K562 (cell line): ENCODE results near the gene ANKRD65. TPM values are rescaled to one million over a fixed set of nuclear protein-coding genes. Genes with fewer than 3 reads are reported as not detected.

Experiments
- ATF6 ChIP-seq: sonication (generic); formaldehyde crosslinking; IDR thresholded peaks from 2 replicates; pipeline ENCODE4 v1.4.0; 2020; ENCODE audit warnings: mild to moderate bottlenecking, missing genetic modification reagents
- C11orf30 ChIP-seq: fragments of 450-650 bp; IDR thresholded peaks from 2 replicates; pipeline ENCODE4 v1.6.1; 2016; ENCODE audit warnings: low read depth, mild to moderate bottlenecking
- KDM2B ChIP-seq: fragments of 250-450 bp; sonication (Bioruptor Pico); IDR thresholded peaks from 2 replicates; pipeline ENCODE4 v1.8.0; 2021; ENCODE audit warnings: mild to moderate bottlenecking, moderate library complexity
- L3MBTL2 ChIP-seq: fragments of 450-650 bp; IDR thresholded peaks from 2 replicates; pipeline ENCODE4 v1.6.1; 2016; ENCODE audit warnings: mild to moderate bottlenecking, moderate library complexity
- POLR3G ChIP-seq: IDR thresholded peaks from 2 replicates; pipeline ENCODE4 v1.6.1; 2011; ENCODE audit not compliant: insufficient read length, insufficient replicate concordance; ENCODE audit errors: extremely low read depth
- ZNF212 ChIP-seq: fragments of 450-650 bp; formaldehyde crosslinking; IDR thresholded peaks from 2 replicates; pipeline ENCODE4 v1.4.0; 2020; ENCODE audit warnings: mild to moderate bottlenecking
- ZNF384 ChIP-seq: IDR thresholded peaks from 2 replicates; pipeline ENCODE4 v1.6.1; 2012; ENCODE audit warnings: low read depth, low read length, improper control_type of control experiment
- ZNF740 ChIP-seq, 3 experiments: fragments of 200-800 bp in 1 of 3; sonication (Bioruptor generic) in 1 of 3; sonication (generic) in 1 of 3; formaldehyde crosslinking in 1 of 3; IDR thresholded peaks; 2 replicates each; pipeline versions ENCODE4 v1.6.1 to v1.8.0; 2016 to 2022; ENCODE audit warnings: mild to moderate bottlenecking in 2 of 3, missing compliant biosample characterization in 2 of 3, missing genetic modification characterization in 2 of 3, missing genetic modification reagents in 1 of 3
- polyA plus RNA-seq, 8 experiments: library from polyadenylated mRNA; depleted of rRNA in 4 of 8; stranded (reverse) in 5 of 8; unstranded in 3 of 8; fragments of >200 nt; fragmentation: Nextera tagmentation in 2 of 8; fragmentation: Illumina TruSeq in 1 of 8; extraction: Ambion mirVana in 2 of 8; extraction: Trizol in 1 of 8; gene quantifications; 2 replicates each; pipeline versions ENCODE4 v1.2.1 to v1.2.3, GENCODE V29; 2011 to 2014; ENCODE audit warnings: inconsistent platforms in 1 of 8, missing spikeins in 1 of 8
- total RNA-seq, 7 experiments: library from RNA; depleted of rRNA in 6 of 7; stranded (reverse); fragments of >200 nt in 6 of 7; fragmentation: Illumina TruSeq in 2 of 7; extraction: Trizol in 2 of 7; gene quantifications; 2 replicates each; pipeline versions ENCODE4 v1.2.1 to v1.2.3, GENCODE V29; 2011 to 2021; ENCODE audit warnings: low replicate concordance in 1 of 7
- TF ChIP-seq, protein P1 (sequence below): fragments of 450-650 bp; IDR thresholded peaks from 2 replicates; pipeline ENCODE4 v1.6.1; 2017; ENCODE audit warnings: antibody characterized with exemption, mild to moderate bottlenecking
- TF ChIP-seq, protein P2 (sequence below): fragments of 250-450 bp; sonication (Bioruptor Pico); IDR thresholded peaks from 2 replicates; pipeline ENCODE4 v1.8.0; 2022; ENCODE audit warnings: moderate library complexity, mild to moderate bottlenecking, inconsistent platforms
- TF ChIP-seq, protein P3 (sequence below): fragments of 250-450 bp; sonication (Bioruptor Pico); IDR thresholded peaks from 2 replicates; pipeline ENCODE4 v1.8.0; 2021; ENCODE audit warnings: mild to moderate bottlenecking, moderate library complexity
- TF ChIP-seq, protein P4 (sequence below), 2 experiments: IDR thresholded peaks; 2 replicates each; pipeline ENCODE4 v1.6.1; 2012; ENCODE audit warnings: improper control_type of control experiment in 2 of 2, low read depth in 2 of 2, low read length in 2 of 2, borderline replicate concordance in 1 of 2

The ANKRD65 gene
- total and polyA plus RNA-seq, 9 of the 15 experiments (the other 6 are each of a cell fraction or from before 2014, with no cell fraction given), result not detected

DNA sequence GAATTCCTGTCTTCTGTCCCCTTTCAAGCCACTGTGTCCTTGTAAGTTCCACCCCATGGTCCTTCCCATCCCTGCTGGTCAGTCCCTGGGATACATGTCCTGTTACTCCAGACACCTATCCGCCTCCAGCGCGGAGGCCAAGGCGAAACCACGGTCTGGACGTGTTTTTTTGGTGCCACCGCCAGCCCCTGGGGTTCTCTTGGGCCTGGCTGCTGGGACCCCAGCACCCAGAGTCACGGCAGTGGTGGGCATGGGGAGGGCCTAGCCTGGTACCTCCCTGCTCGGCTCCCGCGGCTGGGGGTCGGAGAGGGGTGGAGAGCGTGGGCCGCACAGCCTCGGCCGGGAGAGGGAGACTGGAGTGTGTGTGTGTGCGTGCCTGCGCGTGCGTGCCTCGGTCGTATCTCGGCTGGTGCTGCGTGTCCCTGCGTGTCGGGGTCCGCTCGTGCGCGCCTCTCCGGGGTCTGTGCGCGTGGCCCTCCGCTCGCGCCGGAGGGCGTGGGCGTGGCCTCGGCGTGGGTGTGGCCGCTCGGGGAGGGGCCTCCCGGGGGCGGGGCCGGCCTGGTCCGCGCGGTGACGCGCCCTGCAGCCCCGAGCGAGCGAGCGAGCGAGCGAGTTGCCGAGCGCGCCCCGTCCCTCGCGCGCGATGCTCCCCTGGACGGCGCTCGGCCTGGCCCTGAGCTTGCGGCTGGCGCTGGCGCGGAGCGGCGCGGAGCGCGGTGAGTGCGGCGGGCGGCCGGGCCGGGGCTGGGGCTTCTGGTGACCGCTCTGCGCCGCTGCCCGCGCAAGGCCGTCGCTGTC lies 14.2 kb upstream of the ANKRD65 start, which contains the start of gene VWA1 (continued):
- TF ChIP-seq, protein P1, sequence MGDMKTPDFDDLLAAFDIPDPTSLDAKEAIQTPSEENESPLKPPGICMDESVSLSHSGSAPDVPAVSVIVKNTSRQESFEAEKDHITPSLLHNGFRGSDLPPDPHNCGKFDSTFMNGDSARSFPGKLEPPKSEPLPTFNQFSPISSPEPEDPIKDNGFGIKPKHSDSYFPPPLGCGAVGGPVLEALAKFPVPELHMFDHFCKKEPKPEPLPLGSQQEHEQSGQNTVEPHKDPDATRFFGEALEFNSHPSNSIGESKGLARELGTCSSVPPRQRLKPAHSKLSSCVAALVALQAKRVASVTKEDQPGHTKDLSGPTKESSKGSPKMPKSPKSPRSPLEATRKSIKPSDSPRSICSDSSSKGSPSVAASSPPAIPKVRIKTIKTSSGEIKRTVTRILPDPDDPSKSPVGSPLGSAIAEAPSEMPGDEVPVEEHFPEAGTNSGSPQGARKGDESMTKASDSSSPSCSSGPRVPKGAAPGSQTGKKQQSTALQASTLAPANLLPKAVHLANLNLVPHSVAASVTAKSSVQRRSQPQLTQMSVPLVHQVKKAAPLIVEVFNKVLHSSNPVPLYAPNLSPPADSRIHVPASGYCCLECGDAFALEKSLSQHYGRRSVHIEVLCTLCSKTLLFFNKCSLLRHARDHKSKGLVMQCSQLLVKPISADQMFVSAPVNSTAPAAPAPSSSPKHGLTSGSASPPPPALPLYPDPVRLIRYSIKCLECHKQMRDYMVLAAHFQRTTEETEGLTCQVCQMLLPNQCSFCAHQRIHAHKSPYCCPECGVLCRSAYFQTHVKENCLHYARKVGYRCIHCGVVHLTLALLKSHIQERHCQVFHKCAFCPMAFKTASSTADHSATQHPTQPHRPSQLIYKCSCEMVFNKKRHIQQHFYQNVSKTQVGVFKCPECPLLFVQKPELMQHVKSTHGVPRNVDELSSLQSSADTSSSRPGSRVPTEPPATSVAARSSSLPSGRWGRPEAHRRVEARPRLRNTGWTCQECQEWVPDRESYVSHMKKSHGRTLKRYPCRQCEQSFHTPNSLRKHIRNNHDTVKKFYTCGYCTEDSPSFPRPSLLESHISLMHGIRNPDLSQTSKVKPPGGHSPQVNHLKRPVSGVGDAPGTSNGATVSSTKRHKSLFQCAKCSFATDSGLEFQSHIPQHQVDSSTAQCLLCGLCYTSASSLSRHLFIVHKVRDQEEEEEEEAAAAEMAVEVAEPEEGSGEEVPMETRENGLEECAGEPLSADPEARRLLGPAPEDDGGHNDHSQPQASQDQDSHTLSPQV, result peak; percentile 68; the same call in 1 of the 2 replicates
- TF ChIP-seq, protein P2, sequence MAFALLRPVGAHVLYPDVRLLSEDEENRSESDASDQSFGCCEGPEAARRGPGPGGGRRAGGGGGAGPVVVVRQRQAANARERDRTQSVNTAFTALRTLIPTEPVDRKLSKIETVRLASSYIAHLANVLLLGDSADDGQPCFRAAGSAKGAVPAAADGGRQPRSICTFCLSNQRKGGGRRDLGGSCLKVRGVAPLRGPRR, result no peak
- TF ChIP-seq L3MBTL2, result peak; percentile 75
- TF ChIP-seq ZNF384, result no peak
- no peak for TF ChIP-seq POLR3G
- TF ChIP-seq ATF6 (CRISPR knock-in tag), result no peak
- 0 out of 2 replicates have a peak, but pooled peaks have one; percentile 32 for TF ChIP-seq KDM2B (CRISPR knock-in tag)
- TF ChIP-seq, protein P3, sequence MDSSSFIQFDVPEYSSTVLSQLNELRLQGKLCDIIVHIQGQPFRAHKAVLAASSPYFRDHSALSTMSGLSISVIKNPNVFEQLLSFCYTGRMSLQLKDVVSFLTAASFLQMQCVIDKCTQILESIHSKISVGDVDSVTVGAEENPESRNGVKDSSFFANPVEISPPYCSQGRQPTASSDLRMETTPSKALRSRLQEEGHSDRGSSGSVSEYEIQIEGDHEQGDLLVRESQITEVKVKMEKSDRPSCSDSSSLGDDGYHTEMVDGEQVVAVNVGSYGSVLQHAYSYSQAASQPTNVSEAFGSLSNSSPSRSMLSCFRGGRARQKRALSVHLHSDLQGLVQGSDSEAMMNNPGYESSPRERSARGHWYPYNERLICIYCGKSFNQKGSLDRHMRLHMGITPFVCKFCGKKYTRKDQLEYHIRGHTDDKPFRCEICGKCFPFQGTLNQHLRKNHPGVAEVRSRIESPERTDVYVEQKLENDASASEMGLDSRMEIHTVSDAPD (CRISPR knock-in tag), result no peak
- TF ChIP-seq ZNF212 (CRISPR knock-in tag), result no peak
- TF ChIP-seq, protein P4, sequence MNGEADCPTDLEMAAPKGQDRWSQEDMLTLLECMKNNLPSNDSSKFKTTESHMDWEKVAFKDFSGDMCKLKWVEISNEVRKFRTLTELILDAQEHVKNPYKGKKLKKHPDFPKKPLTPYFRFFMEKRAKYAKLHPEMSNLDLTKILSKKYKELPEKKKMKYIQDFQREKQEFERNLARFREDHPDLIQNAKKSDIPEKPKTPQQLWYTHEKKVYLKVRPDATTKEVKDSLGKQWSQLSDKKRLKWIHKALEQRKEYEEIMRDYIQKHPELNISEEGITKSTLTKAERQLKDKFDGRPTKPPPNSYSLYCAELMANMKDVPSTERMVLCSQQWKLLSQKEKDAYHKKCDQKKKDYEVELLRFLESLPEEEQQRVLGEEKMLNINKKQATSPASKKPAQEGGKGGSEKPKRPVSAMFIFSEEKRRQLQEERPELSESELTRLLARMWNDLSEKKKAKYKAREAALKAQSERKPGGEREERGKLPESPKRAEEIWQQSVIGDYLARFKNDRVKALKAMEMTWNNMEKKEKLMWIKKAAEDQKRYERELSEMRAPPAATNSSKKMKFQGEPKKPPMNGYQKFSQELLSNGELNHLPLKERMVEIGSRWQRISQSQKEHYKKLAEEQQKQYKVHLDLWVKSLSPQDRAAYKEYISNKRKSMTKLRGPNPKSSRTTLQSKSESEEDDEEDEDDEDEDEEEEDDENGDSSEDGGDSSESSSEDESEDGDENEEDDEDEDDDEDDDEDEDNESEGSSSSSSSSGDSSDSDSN (IDR thresholded peaks at IDR 0.05; ENCODE audit: borderline replicate concordance in 1 of 2, low read depth in 2 of 2, low read length in 2 of 2), result peak; percentile 62 to 80; a peak in 2 of 4 replicates
- TF ChIP-seq ZNF740 (CRISPR knock-in tag; IDR thresholded peaks at IDR 0.05), result no peak
- no peak for TF ChIP-seq ZNF740 (tag; IDR thresholded peaks at IDR 0.05)
- TF ChIP-seq C11orf30, result no peak
